NCI-H82 treated with DMSO at 0.1 percent for 48 hours (cell line): Measurements from ENCODE around the gene CHMP6.

Experiments used
- DNase-seq: peaks from one replicate; lab custom pipeline; 2025; ENCODE audit not compliant: unreplicated experiment; lab: John Stamatoyannopoulos, UW

CHMP6 gene

DNA sequence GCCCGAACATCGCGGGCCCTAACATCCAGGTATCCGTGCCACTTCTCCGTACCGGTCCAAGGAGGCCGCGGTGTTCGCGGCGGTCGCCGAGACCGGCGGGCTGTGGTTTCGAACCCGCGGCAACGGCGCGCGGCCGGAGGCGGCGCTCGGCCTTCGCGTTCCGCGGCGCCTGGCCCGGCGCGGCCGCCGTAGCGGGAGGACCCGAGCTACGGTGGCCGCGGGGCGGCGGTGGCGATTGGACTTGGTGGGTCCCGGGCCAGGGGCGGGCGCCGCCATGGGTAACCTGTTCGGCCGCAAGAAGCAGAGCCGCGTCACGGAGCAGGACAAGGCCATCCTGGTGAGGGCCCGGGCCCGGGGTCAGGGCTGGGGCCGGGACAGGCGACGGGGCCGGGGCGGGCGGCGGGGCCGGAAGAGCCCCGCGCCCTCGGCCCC lies at the start of gene CHMP6:
Gene CHMP6, plus strand, starts transcription at position 197 of the 432 bp plus-strand sequence. Its CDS starts 78 bp downstream, at position 275.
- no peak for DNase-seq

DNA sequence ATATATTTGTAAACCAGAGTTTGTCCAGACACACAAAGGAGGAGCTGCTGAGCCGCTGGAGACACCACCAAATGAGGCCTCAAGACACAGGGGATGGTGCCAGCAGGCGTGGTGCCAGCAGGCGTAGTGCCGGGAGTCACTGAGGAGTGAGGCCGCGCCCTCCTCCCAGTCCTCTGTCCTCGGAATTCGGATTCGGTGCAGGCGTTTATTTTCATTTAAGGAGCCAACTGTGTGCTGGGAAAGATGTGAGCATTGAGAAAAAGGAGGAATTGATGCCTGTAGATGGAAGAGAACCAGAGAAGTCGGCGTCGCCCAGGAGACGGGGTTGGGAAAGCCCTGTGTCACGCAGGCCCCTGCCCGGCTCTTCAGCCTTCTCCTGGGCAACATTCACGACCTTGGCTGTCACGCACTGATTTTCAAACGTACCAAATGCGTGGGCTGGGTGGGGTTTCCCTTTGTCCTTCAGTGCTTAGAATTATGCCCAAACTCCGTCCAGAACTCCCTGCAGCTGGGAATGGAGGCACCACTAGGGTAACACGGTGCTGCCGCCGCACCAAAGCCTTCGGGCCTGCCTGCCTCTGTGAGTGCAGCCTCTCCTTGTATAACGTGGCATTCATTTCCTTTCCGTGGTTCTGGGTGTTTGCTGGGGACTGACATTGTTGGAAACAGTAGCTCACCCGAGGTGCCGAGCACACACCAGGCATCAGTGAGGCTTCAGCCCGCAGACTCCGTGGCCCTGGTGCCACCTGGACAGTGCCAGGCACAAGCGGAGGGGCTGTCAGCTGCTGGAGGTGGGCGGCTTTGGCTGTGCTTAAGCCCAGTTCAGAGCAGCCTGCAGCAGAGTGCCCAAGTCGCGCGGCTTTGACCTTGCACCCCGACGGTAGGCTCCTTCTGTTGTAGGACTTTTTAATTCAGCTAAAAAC lies 49.0 kb upstream of the CHMP6 start:
- DNase-seq, result no peak

DNA sequence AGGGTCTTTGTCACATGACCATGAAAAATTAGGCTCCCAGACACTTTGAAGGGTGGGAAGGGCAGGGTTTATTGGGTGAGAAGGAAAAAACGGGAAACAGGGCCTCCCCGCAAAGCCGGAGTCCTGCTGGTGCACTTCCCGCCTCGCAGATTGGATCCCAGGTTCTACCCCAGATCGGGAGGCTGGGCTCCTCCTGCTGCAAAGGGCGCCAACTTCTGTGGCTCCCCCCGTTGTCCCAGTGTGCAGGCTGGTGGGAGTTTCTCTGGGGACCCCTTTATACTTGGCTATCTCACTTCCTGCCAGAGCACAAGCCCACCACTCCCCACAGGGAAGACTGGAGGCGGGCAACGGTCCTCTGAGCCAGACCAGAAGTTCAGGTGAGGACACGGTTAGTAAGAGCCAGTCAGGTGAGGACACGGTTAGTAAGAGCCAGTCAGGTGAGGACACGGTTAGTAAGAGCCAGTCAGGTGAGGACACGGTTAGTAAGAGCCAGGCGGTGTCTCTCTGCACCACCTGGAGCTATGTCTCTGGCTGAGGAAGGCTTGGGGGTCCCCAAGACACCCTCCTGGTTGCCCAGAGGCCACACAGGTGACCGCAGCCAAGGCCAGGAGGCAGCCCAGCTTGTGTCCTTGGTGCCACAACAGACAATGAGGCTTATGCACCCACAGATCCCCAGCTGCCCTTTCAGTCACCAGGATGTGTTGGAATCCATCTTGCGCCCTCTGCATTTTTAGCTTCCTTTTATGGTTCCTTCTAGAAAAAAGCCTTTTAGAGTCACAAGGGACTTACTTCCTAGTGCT lies 48.1 kb upstream of the CHMP6 start:
- no peak for DNase-seq

DNA sequence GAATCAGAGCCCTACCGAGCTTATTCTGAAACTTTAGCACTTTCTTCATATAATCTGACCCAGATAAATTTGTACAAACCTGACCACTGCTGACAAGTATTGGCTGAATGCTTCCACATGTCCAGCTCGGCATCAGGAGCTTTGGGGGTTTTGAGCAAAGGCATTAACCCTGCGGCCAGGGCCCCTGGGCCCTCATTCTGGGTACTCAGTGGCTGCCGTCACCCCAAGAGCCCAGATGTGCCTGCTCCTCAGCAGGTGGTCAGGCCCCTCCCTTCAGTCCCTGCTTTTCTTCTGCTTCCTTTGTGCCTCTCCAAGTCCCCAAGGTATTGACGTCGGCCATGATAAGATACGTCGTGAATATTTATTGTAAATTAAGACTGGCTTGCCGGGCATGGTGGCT lies 47.3 kb upstream of the CHMP6 start:
- DNase-seq, result no peak

DNA sequence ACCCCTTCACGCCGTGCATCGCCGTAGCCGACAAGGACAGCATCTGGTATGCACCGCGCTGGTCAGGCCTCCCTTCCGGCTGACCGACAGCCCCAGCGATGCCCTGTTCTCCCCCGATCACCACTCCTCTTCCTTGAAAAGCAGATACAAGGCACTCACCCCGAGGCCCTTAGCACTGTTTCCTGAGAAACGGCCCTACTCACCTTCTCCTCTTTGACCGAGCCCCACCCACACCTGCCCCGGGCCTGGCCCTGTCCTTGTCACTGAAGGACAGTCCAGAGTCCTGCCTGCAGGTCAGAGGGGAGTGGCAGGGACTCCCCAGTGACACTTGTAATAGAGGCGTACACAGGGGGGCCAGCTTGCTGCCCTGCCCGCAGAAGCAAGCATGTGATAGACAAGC lies 45.9 kb upstream of the CHMP6 start:
- DNase-seq, result no peak

DNA sequence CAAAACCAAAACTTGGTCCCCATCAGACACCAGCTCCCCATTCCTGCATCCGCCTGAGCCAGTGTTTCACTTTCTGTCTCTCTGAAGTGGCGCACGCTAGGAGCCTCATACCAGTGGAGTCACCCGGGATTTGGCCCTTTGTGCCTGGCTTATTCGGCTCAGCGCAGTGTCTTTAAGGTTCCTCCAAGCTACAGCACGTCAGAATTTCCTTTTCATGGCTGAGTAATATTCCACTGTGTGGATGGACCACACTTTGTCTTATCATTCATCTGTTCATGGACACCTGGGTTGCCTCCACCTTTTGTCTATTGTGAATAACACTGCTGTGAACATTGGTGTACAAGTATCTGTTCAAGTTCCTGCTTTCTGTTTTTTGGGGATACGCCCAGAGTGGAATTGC lies 45.2 kb upstream of the CHMP6 start:
- no peak for DNase-seq

DNA sequence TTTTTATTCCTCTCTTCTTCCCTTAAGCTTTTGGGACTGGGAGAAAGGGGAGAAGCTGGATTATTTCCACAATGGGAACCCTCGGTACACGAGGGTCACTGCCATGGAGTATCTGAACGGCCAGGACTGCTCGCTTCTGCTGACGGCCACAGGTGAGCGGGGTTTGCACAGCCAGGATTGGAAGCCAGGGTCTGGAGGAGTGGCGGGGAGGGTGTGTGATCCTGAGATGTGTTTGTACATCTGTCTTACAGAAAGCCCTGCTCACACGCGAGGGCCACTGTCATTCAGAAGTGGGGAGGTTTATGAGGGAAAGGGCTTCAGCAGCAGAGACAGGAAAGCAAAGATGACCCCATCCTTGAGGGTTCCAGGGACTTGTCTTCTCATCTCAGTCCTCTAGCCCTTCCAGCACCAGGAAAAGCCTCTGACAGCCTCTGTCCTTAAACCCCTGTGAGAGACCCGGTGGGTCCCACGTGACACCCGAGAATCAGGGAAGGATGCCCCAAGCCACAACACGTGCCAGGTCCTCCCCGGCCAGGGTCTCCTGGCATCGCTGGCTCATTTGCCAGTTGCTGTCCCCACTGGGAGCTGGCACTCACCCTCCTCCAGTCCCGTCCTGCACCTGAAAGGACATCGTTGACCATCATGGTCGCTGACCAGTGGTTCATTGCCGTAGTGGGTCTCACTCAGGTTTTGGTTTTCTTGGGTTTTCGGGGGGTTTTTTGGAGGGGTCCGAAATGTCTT lies 44.3 kb upstream of the CHMP6 start:
- DNase-seq, result no peak

DNA sequence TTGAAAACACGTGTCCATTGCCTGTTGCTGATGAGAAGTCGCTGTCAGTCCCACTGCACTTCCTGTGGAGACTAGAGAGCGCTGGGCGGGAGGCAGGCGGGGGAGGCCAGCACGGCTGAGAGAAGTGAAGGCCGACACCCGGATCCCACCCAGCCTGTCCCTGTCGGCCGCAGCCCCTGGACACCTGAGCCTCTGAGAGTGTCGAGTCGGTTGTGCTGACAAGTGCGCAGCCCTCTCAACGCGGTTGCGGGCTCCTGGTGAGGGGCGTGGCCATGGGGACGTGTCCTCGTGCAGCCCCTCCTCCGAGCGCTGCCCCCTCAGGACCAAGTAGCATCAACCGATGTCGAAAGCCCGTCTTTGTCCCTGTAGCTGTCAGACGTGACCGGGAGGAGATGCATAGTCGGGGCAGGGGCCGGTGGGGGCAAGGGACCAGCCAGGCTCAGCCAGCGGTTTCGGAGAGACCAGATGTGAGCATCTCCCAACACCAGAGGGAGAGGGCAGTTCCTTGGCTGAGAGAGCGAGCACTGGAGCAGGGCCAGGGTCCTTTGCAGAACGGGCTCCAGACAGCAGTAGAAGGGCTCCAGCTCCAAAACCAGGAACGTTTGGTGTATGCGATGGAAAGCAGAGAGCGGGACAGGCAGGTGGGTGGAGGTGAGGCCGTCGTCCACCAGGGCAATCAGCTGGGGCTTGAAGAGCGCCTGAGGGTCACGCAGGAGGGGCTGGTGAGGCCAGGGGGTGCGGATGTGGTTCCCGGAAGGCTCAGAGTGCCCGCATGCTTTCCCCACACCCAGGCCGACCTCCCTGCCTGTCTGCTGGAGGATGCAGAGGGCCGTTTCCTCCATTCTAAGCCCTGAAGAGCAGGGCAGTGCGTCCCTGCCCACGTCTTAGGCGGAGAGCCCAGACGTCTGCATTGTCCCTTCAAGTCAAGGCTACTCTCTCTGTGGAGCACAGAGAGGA lies 43.3 kb upstream of the CHMP6 start:
- DNase-seq, result no peak

DNA sequence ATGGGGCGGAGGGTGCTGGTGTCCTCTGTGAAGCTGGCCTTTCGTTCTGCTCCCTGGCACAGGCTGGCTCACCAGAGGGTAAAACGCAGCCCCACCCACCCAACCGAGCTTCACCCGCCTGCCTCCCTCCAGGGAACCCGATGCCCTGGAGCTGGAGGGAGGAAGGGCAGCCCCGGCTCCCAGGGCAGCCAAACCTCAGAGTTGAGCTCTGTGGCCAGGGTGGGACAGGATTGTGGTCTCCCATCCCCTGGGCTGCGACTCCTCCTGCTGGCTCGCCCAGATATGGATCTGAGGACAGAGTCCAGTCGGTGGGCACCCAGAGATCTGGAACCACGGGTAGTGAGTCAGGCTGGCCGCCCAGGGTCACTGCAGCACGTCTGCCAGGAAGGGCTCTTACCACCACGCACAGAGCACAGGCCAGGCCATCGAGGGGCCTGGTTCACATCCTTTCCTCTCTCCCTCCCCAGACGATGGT lies 42.6 kb upstream of the CHMP6 start:
- no peak for DNase-seq

DNA sequence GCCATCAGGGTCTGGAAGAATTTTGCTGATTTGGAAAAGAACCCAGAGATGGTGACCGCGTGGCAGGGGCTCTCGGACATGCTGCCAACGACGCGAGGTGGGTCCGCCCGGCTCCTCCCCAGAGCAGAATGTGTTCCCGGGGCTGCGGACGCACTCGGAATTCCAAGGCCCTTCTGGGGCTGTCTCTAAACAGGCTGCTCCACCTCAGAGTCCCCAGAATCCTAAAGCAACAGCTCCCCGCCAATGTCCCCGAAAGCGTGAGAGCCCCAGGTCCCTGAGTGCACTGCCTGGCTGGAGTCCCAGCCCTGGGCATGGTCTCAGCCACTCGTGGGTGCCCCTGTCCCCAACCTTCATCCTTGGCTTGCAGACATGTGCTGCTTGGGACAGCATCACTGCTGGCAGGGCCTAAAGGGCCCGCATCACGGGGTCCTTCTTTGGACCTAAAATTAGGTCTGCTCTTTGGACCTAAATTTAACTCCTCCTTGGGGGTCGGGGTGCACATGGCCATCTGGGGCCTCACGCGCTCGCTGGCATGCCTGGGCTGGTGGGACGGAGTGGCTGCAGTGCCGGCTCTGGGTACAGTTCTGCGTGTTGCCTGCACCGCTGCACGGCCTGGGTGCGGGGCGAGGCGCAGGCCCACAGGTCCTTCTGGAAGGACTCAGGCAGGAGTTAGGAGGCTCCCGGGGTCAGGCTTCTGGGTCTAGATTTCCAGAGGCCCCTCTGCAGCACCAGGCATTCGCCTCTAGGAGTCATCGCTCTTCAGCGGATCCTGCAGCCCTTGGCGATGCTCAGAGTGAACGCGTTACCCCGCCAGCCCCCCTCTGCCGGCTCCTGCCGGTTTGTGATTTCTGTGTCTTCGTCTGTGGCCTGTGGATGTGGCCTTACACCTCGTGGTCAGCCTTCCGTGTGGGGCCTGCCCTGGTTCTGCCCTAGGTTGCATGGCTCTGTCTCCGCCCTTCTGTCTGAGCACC lies 41.9 kb upstream of the CHMP6 start:
- no peak for DNase-seq

DNA sequence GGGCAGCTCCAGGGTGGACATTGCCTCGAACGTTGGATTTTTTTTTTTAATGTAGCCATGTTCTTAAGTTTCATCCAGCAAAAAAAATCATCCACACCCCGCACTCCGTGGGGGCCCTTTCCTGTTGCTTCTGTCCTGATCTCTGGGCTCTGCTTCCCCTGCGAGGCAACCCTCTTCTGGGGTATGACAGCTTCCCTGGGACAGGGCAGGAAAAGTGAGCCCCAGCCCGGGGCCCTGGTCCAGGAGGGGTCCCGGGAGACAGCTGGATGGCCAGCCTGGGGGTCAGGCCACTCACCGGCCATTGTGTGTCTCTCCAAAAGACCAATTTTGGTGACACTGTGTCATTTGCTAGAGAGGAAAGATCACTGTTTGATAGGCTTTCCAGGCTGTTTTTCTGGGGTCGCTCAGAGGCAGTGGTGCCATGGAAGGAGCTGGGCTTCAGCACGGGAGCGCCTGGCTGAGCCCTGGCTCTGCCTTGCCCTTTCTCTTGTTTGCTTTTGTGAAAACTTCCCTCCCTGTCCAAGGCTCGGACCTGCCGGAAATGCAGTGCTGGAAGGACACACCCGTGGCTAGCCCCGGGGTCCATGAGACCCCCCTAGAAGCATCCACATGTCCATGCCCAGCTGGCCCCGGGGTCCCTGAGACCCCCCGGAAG lies 41.0 kb upstream of the CHMP6 start:
- DNase-seq, result no peak

DNA sequence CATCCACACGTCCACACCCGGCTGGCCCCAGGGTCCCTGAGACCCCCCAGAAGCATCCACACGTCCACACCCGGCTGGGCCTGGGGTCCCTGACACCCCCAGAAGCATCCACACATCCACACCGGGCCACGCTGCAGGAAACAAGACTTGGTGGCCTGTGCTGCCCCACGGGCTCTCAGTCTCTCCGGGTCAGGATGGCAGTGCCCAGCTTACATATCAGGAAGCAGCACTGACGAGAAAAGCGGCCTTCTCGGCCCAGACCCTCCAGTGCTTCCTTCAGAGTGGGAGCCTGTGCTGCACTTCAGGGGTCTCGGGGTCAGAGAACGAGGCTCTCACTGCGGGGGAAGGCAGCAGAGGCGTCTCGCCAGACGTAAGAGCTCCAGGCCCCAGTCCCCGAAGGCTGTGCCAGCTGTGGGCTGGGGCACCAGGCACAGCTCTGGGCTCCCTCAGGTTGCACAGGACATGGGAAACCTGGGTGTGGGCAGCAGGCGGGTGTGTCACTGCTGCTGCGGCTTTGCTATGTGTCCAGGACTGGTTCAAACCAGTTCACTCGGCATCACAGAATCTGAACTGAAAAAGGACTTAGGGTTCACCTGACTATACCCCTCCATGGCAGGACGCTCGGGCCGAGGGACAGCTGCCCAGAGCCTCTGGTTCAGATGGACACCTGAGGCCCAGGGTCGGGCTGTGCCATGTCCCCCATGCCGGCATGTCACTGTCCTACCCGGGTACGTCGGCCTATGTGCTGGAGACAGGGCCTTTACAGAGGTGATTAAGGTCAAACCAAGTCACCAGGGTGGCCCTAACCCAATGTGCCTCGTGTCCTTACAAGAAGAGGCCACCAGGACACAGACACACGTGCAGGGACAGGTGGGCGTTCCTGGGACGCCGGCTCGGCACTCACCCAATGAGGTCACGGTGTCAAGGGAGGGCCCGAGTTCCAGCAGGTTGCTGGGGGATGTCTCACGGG lies 40.2 kb upstream of the CHMP6 start:
- no peak for DNase-seq

DNA sequence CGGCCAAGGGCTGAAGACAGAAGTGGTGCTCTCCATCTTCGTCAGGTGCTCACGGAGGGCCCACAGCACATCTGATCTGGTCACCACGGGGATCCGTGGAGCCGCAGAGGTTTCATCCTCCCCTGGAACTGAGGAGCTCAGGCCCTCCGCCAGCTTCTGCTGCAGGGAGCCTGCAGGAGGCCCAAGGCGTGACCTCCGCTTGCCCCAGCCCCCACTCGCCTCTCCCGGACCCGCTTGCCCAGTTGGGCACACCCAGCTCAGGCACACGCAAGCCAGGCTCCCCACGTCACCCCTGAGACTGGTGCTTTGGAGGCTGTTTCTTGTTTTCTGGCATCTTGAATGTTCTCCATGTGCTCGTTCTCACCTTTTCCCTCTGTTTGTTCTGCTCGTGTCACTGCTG lies 39.4 kb upstream of the CHMP6 start:
- DNase-seq, result no peak

DNA sequence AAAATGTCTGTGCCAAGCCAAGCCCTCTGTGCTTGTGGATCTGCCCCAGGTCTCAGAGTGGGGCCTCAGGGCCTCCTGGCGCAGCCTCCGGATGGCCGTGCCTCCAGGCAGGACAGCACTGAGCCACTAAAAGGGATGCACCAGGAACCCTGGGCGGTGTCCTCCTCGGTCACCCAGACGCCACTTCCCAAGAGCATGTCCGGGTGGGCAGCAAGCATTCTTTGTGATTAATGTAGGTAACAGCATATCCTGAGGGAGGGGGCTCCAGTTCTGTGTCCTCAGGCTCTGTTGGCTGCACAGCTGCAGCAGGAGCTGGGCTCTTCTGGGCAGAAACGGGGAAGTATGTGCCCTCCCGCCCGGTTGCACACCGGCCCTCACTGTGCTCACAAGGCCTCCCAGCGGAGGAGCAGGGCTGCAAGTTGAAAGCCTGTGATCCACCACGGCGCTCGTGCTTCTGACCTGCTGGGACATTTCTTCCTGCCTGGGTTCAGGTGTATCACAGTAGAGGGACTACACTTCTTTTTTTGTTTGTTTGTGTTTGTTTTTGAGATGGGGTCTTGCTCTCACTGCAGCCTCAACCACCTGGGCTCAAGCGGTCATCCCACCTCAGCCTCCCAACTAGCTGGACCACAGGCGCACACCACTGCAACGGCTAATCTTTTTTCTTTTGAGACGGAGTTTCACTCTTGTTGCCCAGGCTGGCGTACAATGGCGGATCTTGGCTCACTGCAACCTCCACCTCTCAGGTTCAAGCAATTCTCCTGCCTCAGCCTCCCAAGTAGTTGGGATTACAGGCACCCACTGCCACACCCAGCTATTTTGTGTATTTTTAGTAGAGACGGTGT lies 37.9 kb upstream of the CHMP6 start:
- DNase-seq, result no peak

DNA sequence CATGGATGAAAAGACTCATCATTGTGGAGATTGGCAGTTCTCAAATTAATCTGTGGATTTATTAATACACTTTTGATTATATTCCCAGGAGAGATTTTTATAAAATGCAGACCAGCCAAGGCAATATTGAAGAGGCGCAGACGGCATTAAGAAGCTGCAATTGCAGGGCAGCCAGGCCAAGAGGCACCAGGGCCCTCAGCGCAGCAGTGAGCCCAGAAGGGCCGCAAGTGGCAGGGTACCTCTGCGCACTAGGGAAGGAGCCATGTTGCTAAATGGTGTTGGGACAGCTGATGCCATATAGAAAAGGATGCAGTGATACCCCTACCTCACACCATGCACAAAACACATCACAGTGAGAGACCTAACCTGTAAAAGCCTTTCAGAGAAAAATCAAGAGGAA lies 36.6 kb upstream of the CHMP6 start:
- DNase-seq, result no peak

DNA sequence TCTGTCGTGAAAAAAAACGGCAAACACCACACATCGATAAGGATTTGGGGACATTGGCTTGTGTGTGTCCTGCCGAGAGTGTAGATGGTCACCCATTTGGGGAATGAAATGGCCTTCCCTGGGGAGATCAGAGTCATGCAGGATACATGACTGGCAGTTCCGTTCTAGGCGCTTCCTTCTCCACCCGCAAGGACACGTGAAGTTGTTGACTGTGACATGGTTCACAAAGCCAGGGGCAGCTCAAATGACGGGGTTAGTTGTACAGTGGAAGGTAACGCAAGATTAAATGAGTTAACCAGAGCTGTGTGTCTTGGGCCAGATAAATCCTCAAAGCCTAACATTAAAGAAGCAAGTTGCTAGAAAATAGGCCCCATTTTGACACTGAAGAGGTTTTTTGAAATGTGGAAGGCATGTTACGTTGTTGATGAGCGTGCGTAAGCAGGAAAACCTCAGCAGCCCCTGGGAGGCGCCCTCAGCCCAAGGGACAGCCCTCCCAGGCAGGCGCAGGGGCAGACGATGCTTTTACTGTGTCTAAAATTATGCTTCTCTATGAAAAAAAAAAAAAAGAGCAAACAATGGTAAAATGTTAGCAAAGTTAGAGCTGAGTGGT lies 35.9 kb upstream of the CHMP6 start:
- DNase-seq, result no peak
